GM21576 (cell line): ENCODE measurements around the gene CCDC88C.

Source experiments
- ATAC-seq: cut with Tn5 transposase; IDR thresholded peaks from one replicate; pipeline ENCODE4 v1.9.1; 2021; ENCODE audit warnings: mild to moderate bottlenecking, moderate library complexity; ENCODE audit not compliant: unreplicated experiment

Gene CCDC88C

DNA sequence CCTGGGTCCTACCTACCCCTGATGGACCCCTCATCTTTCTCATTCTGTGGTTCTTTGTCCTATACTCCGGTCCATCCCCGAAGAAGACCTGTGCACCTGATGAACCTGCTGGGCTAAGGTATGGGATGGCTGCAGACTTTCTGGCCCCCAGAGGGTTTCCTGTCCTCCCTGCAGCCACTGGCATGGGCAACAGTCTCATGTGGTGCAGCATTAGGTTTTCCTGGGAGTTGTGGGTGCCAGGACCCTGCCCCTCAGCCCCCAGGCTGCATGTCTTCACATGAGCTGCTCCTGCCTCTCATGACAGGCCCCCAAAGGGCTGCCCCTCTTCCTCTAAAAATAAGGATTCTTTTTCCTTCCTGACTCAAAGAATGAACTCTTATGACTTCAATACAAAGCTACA, 100.9 kb downstream of the CCDC88C start:
- ATAC-seq = no peak

DNA sequence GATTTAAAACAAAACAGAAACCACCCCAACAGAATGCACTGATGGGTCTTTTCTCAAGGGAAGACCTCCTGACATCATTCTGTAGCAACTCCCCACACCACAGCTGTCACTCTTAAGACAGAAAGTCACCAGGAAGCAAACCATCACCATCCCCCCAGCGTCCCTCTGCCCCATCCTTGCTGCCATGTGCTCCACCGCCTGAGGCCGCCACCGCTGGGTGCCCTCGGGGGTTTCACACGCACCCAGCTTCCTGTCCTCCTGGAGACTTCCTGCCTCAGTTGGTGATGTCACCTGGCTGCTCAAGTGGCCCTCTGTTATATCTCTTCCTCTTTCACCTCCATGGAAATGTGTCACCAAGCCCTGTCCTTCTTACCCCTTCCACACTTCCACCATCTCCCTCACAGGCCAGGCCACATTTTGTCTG, 101.8 kb downstream of the CCDC88C start:
- peak; percentile 82 for ATAC-seq

DNA sequence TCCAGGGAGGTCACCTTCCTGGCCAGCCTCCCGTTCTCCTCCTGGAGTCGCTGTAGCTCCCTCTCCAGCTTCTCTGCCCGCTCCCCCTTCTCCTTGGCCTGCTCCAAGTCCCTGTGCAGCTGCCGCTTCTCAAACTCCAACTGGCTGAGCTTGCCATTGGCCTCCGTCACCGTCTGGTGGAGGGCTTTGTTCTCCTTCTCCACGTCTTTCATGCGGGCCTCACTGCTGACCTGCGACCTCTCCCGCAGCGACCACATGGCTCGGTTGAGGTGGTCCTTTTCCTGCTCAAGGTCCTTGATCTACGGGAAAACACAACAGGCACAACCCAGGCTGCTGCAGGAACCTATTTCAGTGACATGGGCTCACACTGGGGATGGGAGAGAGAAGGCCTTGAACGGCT, 103.8 kb downstream of the CCDC88C start:
- no peak for ATAC-seq

DNA sequence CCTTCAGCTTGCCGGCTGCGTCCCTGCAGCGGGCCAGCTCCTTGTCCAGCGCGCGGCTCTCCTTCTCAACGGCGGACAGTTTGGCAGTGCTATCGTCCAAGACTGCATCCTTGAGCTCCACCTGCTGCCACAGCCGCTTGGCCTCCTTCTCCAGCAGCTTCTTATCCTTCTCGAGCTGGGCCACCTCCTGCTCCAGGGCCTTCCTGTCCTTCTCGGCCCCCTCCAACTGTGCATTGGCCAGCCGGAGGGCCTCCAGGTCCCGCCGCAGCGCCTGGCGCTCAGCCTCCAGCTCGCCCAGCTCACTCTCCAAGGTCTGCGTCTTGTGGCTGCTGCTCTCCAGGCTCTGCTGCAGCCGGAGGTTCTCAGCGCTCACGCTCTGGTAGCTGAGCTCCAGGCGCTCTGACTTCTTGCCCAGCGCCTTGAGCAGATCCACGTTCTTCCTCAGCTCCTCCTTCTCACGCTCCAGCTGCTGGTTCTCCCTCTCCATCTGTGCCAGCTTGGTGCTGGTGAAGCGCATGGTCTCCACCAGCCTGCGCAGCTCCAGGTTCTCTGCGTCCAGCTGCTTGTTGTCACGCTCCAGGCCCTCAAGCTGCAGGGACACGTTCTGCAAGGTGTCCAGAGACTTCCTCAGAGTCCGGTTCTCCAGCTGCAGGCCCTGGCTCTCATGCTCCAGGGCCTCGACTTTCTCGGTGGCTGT, 104.3 kb downstream of the CCDC88C start:
- no peak for ATAC-seq

DNA sequence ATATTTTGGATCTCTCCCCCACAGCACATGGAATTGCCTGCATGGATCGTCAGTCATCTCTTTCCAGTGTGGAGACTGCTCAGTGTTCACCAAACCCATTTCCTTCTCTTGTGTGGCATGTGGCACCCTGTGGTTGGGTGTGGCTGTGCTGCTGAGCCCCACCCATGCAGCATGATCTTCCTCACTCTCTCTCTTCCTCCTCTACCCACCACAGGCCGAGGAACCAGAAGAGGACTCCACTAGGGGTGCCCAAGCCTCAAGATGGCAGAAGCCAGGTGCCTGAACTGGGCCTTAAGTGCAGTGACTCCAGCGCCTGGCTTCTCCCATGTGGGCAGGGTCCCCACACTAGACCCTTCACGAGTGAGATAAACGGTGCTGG, 106.3 kb downstream of the CCDC88C start:
- no peak for ATAC-seq

DNA sequence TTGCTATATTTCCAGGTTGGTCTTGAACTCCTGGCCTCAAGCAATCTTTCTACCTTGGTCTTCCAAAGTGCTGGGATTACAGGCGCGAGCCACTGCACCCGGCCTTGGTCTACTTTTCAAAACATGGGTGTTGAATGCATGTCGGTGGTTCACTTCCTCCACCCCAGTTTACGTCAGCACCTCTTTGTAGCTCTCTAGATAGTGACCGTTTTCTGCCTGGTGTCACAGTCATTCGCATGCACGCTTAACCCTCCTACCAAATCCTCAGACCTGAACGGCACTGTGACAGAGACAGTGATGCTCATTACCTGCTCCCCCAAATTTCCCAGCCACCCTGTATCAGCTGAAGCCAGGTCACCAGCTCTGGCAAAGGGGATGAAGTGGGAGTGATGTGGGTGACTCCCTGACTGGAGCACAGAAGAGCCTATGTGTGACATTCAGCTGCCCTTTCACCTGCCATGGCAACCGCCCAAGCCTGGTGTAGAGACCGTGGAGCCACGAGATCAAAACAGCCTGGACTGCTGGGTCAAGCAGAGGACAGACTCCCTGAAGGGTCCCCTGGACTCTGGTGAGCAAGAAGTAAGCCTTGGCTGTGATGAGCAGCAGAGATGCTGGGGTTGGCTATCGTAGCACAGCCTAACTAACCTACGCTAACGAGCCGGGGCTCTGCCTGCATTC, 106.9 kb downstream of the CCDC88C start:
- no peak for ATAC-seq

DNA sequence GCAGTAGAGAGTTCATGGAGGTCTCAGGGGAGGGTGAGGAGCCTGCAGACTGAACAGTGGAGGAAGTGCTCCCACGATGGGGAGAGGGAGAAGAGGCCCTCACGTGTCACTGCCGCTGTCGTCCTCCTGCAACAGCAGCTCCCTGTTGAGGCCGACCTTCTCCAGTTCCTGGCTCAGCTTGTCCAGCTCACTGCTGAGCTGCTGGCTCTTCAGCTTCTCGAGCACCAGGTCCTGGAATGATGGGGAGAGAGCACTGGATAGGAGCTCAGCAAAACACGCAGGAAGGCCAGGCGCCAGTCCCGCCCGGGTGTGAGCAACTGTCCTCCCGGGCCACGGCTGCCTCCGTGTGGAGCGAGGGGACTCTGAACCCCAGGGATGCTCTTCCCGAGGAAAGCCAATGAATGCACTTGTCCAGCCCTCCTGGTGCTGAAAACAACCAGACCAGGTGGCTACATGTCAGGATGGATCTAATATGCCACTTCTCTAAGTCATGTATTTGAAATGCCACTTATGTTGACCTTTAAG, 107.8 kb downstream of the CCDC88C start:
- ATAC-seq = no peak

DNA sequence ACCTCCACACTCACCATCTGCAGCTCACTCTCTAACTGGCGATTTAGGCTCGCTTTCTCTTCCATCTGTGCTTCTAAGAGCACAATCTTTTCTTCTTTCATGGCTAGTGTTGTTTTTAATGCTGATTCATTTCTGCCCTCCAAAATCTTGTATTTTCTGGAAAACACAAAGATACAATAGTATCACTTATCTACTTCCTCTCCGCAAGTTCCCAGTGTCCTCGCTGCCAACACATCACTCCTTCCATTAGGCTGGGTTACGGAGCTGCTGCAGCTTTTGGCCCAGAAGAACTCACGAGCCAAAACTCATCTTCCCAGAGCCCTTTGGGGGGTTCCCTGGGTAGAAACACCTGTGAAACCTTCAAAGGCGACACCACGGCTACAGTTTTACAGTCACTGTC, 109.3 kb downstream of the CCDC88C start:
- no peak for ATAC-seq

DNA sequence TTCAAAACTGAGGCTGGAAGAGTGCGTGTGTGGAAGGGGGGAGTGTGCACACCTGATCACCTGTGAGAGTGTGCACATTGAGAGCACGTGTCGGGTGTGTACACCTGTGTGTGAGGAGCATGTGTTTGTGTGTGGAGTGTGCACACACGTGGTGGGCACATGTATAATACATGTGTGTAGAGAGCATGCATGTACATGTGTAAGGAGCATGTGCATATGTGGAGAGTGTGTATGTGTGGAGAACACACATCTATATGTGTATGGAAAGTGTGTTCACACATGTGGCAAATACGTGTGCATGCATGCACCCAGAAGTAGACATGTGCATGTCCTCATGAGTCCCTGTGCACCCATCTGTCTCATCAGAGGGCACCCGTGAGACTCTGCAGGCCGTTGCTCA, 110.0 kb downstream of the CCDC88C start:
- no peak for ATAC-seq

DNA sequence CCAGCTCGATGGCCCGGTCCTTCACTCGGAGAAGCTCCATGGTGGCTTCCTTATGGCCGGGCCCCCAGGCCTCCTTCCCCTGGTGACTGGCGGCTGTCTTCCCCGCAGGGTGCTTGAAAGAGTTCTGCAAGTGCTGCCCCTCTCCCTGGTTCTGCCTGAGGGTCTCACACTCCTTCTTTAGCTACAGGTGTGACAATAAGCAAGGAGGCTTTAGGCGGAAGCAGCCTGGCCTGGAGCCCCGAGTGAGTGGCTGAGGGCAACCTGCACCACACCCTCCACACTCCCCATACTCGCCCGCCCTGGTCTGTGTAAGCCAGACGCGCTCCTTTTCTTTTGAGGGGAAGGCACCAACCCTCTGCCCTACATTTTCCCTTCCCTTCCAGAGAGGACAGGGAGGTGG, 110.6 kb downstream of the CCDC88C start:
- no peak for ATAC-seq

DNA sequence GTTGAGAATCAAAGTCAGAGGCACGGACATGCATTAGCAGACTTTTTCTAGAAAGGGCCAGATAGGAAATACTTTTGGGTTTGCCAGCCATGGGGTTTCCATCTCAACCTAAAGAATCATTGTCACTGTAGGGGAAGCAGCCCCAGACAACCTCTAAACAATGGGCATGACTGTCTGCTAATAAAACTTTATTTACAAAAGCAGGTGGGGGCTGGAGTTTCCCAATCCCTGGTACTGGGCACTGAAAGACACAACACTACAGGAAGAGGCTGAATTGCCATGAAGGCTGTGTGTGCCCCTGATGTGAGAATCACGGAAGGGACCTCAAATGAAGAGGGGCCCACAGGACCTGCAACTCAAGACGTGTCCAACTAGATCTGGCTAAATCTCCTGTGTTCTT, 111.1 kb downstream of the CCDC88C start:
- ATAC-seq = no peak

DNA sequence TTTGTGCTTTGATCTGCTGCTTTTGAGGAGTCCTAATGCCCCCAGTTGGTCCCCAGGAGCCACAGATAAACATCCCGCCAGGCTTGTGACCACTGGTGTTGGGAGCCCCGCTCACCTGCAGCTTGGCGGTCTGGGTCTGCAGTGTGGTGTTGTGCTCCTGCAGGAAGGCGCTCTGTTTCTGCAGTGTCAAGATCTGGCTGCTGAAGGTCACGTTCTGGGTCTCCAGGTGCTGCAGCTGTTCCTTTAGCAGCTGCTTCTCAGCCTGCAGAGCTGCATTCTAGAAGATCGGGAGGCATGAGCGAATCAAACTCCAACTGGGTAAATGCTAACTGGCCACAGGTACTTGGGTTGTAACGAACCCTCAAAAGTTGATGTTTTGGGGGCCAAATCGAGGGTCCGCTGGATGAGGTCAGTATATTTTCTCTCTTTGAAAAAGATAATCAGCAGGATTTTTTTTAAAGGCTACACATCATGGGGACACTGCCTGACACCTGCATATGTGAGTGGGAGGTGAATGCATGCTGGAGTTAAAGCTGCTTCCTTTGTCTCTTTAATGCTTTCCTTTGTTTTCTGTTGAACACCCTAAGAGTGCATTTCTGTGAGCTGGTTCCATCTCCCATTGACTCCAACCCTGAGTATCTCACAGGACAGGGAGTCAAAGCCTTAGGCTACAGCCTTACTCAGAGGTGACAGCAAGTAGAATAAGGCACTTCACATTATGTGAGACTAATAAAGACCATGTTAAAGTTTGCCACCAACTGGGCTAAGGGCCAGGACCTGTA, 111.8 kb downstream of the CCDC88C start:
- no peak for ATAC-seq

DNA sequence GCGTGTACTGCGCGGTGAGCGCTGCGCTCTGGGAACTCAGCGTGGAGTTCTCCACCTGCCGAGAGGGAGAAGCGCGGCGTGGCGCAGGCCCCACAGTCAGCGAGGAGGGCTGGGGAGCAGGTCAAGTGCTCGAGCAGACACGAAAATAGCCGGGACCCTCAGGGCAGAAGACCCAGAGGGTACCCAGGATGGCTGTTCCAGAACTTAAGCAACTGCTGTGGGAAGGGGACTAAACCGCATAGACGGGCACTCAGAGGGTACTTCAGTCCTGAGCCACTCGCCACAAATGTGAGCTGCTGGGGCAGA, 113.7 kb downstream of the CCDC88C start:
- no peak for ATAC-seq

DNA sequence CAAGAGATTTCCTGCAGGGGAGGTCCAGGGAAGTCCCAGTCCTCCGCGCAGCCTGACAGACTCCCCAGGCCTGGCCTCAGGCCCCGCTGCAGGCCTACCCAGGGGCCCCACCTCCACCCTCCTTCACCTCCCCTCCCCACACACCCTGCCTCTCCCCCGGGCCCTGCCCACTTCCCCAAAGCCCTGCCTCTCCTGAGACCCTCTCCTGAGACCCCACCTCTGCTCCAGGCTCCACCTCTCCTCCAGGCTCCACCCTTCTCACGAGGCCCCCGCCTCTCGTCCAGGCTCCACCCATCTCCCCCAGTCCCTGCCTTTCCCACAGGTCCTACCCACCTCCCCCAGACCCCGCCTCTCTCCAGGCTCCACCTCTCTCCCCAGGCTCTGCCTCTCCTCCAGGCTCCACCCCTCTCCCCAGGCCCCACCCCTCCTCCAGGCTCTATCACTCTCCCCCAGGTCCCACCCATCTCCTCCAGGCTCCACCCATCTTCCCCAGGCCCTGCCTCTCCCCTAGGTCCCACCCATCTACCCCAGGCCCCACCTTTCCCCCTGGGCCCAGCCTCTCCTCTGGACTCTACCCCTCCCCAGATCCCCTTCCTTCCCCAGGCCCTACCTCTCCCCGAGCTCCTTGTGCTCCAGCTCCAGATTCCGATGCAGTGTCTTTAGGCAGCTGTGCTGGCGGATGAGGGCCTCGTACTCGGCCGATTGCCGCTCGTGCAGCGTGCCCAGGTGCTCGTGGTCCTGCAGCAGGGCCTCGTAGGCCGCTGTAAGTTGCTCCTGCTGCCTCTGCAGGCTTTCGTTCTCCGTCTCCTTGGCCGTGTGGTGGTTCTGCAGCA, 114.3 kb downstream of the CCDC88C start:
- peak; percentile 67 for ATAC-seq

DNA sequence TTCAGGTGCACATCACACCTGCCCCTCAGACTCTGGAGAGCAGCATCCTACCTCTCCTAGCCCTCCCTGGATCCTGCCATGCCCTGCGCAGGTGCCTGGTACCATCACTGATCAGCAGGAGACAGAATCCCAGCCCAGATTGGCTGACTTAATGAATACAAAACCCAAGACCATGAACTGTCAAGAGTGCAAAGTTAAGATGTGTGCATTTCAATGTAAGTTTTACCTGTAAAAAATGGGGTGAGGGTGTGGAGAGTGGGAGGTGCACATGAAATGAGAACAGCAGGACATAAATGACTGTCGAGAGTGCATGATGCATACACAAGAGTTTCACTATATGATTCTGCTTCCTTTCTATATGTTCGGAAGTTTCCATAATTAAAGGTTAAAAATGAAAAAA, 115.2 kb downstream of the CCDC88C start:
- no peak for ATAC-seq

DNA sequence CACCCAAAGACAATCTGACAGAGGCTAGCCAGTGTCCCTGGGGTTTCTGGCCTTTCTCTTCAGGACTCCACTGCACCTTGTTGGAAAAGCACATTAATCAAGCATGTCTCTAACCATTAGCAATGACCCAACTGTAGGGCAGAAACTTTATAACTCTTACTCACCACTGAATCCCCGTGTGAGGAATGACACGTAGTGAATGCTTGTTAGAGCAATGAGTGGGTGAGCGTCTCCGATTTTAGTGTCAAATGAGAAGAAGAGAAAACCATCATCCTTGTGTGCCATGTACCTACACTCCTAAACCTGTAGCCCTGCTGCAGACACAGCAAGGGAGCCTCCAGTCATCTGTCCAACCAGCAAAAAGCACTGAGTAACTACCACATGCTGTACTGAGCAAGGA, 116.7 kb downstream of the CCDC88C start:
- ATAC-seq = no peak

DNA sequence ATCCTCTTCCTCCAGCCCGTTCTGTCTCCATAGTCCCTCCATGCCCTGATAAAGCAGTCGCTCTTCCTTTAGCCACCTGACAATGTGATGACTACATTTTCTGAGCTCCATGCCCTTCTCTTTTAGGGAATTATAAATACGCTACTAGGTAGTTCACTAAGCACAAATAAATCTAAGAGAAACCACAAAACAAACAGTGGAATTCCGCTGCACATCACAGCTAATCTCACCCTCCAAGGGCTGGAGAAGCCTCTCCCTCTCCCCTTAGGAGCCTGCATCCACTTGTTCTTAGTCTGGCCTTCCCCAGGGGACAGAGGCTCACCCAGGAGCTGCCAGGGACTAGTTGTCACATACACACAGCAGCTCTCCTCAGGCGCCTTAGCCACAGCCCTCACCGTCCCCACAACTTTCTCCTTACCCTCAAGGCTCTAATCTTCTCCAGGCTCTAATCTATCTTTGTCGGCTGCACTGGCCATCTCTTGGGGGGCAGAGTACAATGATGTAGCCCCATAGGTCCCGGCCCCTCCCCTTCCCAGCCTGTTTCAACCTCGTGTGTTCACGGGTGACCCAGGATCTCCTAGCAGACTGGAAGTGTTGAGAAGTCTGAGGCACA, 117.2 kb downstream of the CCDC88C start:
- no peak for ATAC-seq

DNA sequence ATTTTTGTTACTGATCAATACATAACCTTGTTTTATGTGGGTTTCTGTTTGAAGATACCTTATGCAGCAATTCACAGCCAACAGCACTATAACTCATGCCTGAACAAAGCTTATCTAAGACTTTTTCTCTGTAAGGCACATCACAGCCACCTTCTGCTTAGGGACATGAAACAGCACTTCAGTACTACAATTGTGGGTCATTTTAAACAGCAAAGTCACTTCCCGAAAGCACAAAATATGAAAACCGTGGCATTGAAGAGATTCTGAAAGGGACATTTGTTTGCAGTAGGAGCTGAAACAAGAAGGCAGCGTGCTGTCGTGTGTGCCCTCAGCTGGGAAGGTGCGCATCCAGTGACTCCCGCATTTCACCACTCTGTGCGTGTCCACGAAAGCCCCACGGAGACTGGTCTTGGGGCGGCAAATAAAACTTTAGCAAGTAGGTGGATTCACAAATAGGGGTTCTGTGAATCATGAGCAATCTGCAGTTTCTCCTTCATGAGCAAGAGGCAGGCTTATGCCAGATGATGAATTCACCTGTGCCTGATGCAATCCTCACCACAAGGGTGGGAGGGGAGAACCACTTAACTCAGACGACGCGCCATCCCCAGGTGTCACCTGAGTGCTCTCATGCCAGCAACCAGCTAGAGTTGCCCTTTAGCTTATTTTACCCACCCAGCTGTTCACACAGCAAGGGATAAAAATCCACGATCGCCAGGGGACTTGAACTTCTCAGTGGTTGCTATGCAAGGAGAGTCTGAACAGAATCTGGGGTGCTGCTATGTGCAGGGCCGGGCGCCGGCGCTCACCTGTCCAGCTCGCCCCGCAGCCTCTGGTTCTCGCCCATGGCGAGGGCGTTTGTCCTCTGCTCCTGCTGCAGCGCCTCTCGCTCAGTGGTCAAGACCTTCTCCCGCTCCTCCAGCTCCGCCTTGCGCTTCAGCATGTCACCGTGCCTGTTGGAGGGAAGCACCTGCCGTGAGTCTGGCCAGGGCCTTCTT, 118.2 kb downstream of the CCDC88C start:
- ATAC-seq = no peak

DNA sequence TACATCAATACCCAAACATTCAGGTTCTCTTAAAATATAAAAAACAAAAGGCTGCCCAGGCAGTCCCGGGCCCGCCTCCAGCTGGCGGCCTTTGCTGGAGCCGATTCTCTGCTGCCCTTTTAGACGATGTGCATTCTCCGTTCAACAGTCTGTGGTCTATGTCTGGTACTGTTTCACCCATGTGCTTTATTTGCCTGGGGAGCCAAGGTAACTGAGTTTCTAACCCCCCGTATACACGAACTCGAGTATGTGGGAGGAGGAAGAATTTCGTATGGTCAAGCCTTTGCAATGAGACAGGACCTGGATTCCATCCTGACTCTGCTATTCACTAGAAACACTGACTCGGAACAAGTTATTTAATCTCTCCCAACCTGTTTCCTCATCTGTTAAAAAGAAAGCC, 119.0 kb downstream of the CCDC88C start:
- ATAC-seq = no peak
